HepG2 (cell line): ENCODE data around the gene SEPTIN10. TPM values are rescaled to one million over a fixed set of nuclear protein-coding genes. Genes with fewer than 3 reads are reported as not detected.

ENCODE experiments used
- ATAC-seq: fragments of 200-7000 bp; cut with Tn5 transposase; 3 replicates; pipeline ENCODE4 v1.9.1; 2020; ENCODE audit warnings: mild to moderate bottlenecking, moderate library complexity
- BruUV-seq: library from RNA; stranded (reverse); fragments of 400-500 nt; replicated peaks from 2 replicates; lab custom pipeline; 2021; lab: Mats Ljungman, UMichigan
- CTCF ChIA-PET: fragments of 300-600 bp; formaldehyde crosslinking; extraction: SDS; loops from one replicate; lab custom pipeline; 2021; ENCODE audit warnings: low total read pairs, inconsistent platforms, low intra/inter-chr PET ratio; lab: Yijun Ruan, JAX
- POLR2A ChIA-PET: fragments of 350-600 bp; sonication (Branson Sonifier 250); formaldehyde crosslinking; loops from one replicate; lab custom pipeline; 2020; ENCODE audit warnings: antibody characterized with exemption, inconsistent platforms; lab: Yijun Ruan, JAX
- DNase-seq: peaks from one replicate; pipeline ENCODE4 v3.0.0-alpha.2; 2015; ENCODE audit warnings: low spot score
- FAIRE-seq: peaks from 3 replicates; lab custom pipeline; 2011; peaks lifted over from hg19 to GRCh38; lab: Jason Lieb, UNC
- H2AFZ ChIP-seq: one replicate; pipeline ENCODE4 v1.6.1; 2011; ENCODE audit warnings: low read length, inconsistent platforms
- H3K27ac ChIP-seq: fragments of 300-600 bp; 3 replicates; pipeline ENCODE4 v1.8.0; 2011; ENCODE audit warnings: mixed run types, mild to moderate bottlenecking, mixed read lengths, low read length, inconsistent platforms; ENCODE audit not compliant: insufficient read depth; ENCODE audit errors: extremely low read length
- H3K27me3 ChIP-seq, 2 experiments: fragments of 200-600 bp in 1 of 2; 2 replicates in 1 of 2; 3 replicates in 1 of 2; pipeline versions ENCODE4 v1.6.0 to v1.8.0; 2011; ENCODE audit warnings: low read length in 2 of 2, mild to moderate bottlenecking in 2 of 2, moderate library complexity in 2 of 2, inconsistent platforms in 1 of 2; ENCODE audit not compliant: insufficient read depth in 2 of 2, control insufficient read depth in 1 of 2
- H3K36me3 ChIP-seq, 2 experiments: fragments of 200-600 bp in 1 of 2; replicated peaks in 1 of 2; 2 replicates in 1 of 2; 3 replicates in 1 of 2; pipeline versions ENCODE4 v1.5.1 to v1.8.0; 2011; ENCODE audit warnings: low read length in 2 of 2, inconsistent platforms in 1 of 2; ENCODE audit not compliant: insufficient read depth in 2 of 2, control insufficient read depth in 1 of 2
- H3K4me1 ChIP-seq: 2 replicates; pipeline ENCODE4 v1.5.1; 2012; ENCODE audit warnings: low read length, inconsistent platforms; ENCODE audit not compliant: insufficient read depth
- H3K4me2 ChIP-seq: 2 replicates; pipeline ENCODE4 v1.6.0; 2011; ENCODE audit warnings: low read depth, low read length, inconsistent platforms
- H3K4me3 ChIP-seq, 3 experiments: fragments of 200-600 bp in 1 of 3; sonication (generic), shearing (Covaris generic) in 1 of 3; replicated peaks in 1 of 3; 2 replicates each; pipeline ENCODE4 v1.5.1; 2011 to 2016; ENCODE audit warnings: low read length in 3 of 3, inconsistent platforms in 2 of 3, low read depth in 2 of 3, mild to moderate bottlenecking in 2 of 3, control low read depth in 1 of 3, mixed read lengths in 1 of 3; ENCODE audit not compliant: insufficient read depth in 1 of 3
- H3K79me2 ChIP-seq: one replicate; pipeline ENCODE4 v1.6.1; 2011; ENCODE audit warnings: low read length, inconsistent platforms; ENCODE audit not compliant: insufficient read depth
- H3K9ac ChIP-seq: 2 replicates; pipeline ENCODE4 v1.6.0; 2011; ENCODE audit warnings: mild to moderate bottlenecking, low read depth, low read length, inconsistent platforms; ENCODE audit not compliant: insufficient read depth
- H3K9me3 ChIP-seq: 2 replicates; pipeline ENCODE4 v1.5.1; 2012; ENCODE audit warnings: mild to moderate bottlenecking, low read length
- H4K20me1 ChIP-seq: 2 replicates; pipeline ENCODE4 v1.6.0; 2011; ENCODE audit warnings: inconsistent platforms, mild to moderate bottlenecking, low read length, moderate library complexity; ENCODE audit not compliant: insufficient read depth
- DMAP1 ChIP-seq: IDR thresholded peaks from 2 replicates; pipeline ENCODE4 v1.6.1; 2016
- HNF4G ChIP-seq, 2 experiments: sonication (generic) in 1 of 2; formaldehyde crosslinking in 1 of 2; IDR thresholded peaks; 2 replicates each; pipeline versions ENCODE4 v1.4.0 to v1.6.1; 2011 to 2020; ENCODE audit warnings: borderline replicate concordance in 2 of 2, low read depth in 2 of 2, mild to moderate bottlenecking in 2 of 2, low read length in 1 of 2, missing genetic modification reagents in 1 of 2, moderate library complexity in 1 of 2
- NBN ChIP-seq: fragments of 450-650 bp; conservative IDR thresholded peaks from 2 replicates; pipeline ENCODE4 v1.6.1; 2017
- NRL ChIP-seq: sonication (generic); formaldehyde crosslinking; IDR thresholded peaks from 2 replicates; pipeline ENCODE4 v1.5.0; 2020; ENCODE audit warnings: missing genetic modification reagents, mild to moderate bottlenecking, moderate library complexity, borderline replicate concordance
- SALL1 ChIP-seq: sonication (generic); formaldehyde crosslinking; IDR thresholded peaks from 2 replicates; pipeline ENCODE4 v1.8.0; 2022; ENCODE audit warnings: mild to moderate bottlenecking, missing genetic modification reagents
- ZBTB26 ChIP-seq: IDR thresholded peaks from 2 replicates; pipeline ENCODE4 v1.6.1; 2016; ENCODE audit warnings: missing compliant biosample characterization, missing genetic modification reagents, borderline replicate concordance
- ZFX ChIP-seq: sonication (generic); formaldehyde crosslinking; IDR thresholded peaks from 2 replicates; pipeline ENCODE4 v1.4.0; 2020; ENCODE audit warnings: mild to moderate bottlenecking, low read depth, missing genetic modification reagents, moderate library complexity
- ZMYM3 ChIP-seq: sonication (generic); formaldehyde crosslinking; IDR thresholded peaks from 2 replicates; pipeline ENCODE4 v1.5.1; 2020; ENCODE audit warnings: mild to moderate bottlenecking, missing genetic modification reagents
- ZNF292 ChIP-seq: sonication (generic); formaldehyde crosslinking; IDR thresholded peaks from 2 replicates; pipeline ENCODE4 v1.8.1; 2022; ENCODE audit warnings: mild to moderate bottlenecking, low read depth, missing genetic modification reagents, borderline replicate concordance
- ZNF296 ChIP-seq: sonication (generic); formaldehyde crosslinking; conservative IDR thresholded peaks from 2 replicates; pipeline ENCODE4 v1.5.0; 2020; ENCODE audit warnings: mild to moderate bottlenecking, missing genetic modification reagents
- ZNF432 ChIP-seq: sonication (generic); formaldehyde crosslinking; IDR thresholded peaks from 2 replicates; pipeline ENCODE4 v1.5.0; 2020; ENCODE audit warnings: missing genetic modification reagents, mild to moderate bottlenecking, borderline replicate concordance
- ZNF451 ChIP-seq: sonication (generic); formaldehyde crosslinking; IDR thresholded peaks from 2 replicates; pipeline ENCODE4 v1.5.0; 2020; ENCODE audit warnings: mild to moderate bottlenecking, missing genetic modification reagents
- ZNF557 ChIP-seq: sonication (generic); formaldehyde crosslinking; IDR thresholded peaks from 2 replicates; pipeline ENCODE4 v1.4.0; 2020; ENCODE audit warnings: missing genetic modification reagents
- ZNF788 ChIP-seq: sonication (generic); formaldehyde crosslinking; IDR thresholded peaks from 2 replicates; pipeline ENCODE4 v1.5.0; 2020; ENCODE audit warnings: mild to moderate bottlenecking, missing genetic modification reagents, borderline replicate concordance
- whole genome bisulfite sequencing: methylation state at CpG from one replicate; pipeline ENCODE4 v1.1.6; 2017; ENCODE audit warnings: low lambda C conversion rate; 5-methylcytosine and 5-hydroxymethylcytosine counted together
- in situ Hi-C: cut with HindIII; loops from 2 replicates; pipeline ENCODE4 v1.10.0; 2017; ENCODE audit warnings: low pct_unique_long_range_greater_than_20kb; ENCODE audit not compliant: extremely low pct_ligation_motif_present
- intact Hi-C: fragments of 100-400 bp; cut with micrococcal nuclease; formaldehyde crosslinking; loops from one replicate; pipeline ENCODE4 v1.10.0; 2022; ENCODE audit not compliant: unreplicated experiment
- polyA plus RNA-seq, 8 experiments: library from polyadenylated mRNA; depleted of rRNA in 3 of 8; stranded (reverse) in 7 of 8; unstranded in 1 of 8; fragments of >200 nt; fragmentation: Illumina TruSeq in 4 of 8; extraction: Trizol in 4 of 8; gene quantifications; 2 replicates each; pipeline versions ENCODE4 v1.2.1 to v1.2.3, GENCODE V29; 2011 to 2016; ENCODE audit warnings: low read depth in 4 of 8, missing spikeins in 1 of 8, mixed read lengths in 1 of 8; ENCODE audit not compliant: insufficient read depth in 1 of 8
- total RNA-seq, 5 experiments: library from RNA; depleted of rRNA; stranded (reverse); fragments of >200 nt; fragmentation: Illumina TruSeq; extraction: Trizol; gene quantifications; 2 replicates each; pipeline ENCODE4 v1.2.3, GENCODE V29; 2016; ENCODE audit warnings: low read depth in 1 of 5
- TF ChIP-seq, protein P1 (sequence below): sonication (generic); formaldehyde crosslinking; IDR thresholded peaks from 2 replicates; pipeline ENCODE4 v1.5.0; 2020; ENCODE audit warnings: mild to moderate bottlenecking, missing genetic modification reagents

The SEPTIN10 gene
- total and polyA plus RNA-seq, 2 of the 13 experiments (the other 11 are each of a cell fraction or from before 2014, with no cell fraction given) = 45.8 to 67.5 TPM

DNA sequence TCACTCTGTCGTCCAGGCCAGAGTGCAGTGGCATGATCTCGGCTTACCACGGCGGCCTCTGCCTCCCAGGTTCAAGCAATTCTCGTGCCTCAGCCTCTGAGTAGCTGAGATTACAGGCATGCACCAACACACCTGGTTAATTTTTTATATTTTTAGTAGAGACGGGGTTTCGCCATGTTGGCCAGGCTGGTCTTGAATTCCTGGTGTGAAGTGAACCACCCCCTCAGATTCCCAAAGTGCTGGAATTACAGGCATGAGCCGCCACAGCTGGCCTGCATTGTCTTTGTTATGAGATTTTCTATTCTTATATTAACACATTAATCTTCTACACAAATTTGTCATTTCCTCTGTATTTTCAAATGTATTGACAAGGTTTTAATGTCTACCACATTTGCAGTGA lies 75.2 kb downstream of the SEPTIN10 start (continued):
- no peak for TF ChIP-seq ZNF432
- no peak for TF ChIP-seq NBN

- no TSS peak for BruUV-seq
- H2AFZ ChIP-seq = no peak overlapping the region
- ChIA-PET POLR2A (interaction anchor here (1.2 kb wide), 1 partner anchor 153 kb away, joined by 4 read pairs; no protein-coding TSS in a partner anchor), CTCF (no interaction called here)
- 0 out of 2 replicates have a peak overlapping the region, but pooled peaks have one; percentile 2 for H3K4me2 ChIP-seq
- peak; percentile 59 for ATAC-seq
- in situ Hi-C loops (no loop called here), intact Hi-C loops (no loop called here)
- H3K4me1 ChIP-seq = peaks cover 39% of the 10 kb centered on the region
- no peak overlapping the region for H3K27ac ChIP-seq
- H3K4me3 ChIP-seq = no peak overlapping the region
- H3K79me2 ChIP-seq = no peaks in the 10 kb centered on the region
- no peaks in the 10 kb centered on the region for H4K20me1 ChIP-seq
- peaks cover 3% of the 10 kb centered on the region in 2 experiments; a peak in 2 of 5 replicates for H3K36me3 ChIP-seq
- H3K9me3 ChIP-seq = no peaks in the 10 kb centered on the region
- peak; percentile 37 for DNase-seq
- FAIRE-seq = no peak
- no peak overlapping the region for H3K9ac ChIP-seq
- WGBS = 70% methylated on average over 10 of the region's 10 CpGs
- H3K27me3 ChIP-seq = peaks cover 3 to 15% of the 10 kb centered on the region in 2 experiments; a peak in 4 of 5 replicates
- no peak for TF ChIP-seq ZNF296
- TF ChIP-seq DMAP1 = no peak
- peak; percentile 22; the same call in 1 of the 2 replicates for TF ChIP-seq ZFX (CRISPR knock-in tag)
- TF ChIP-seq ZBTB26 = 0 out of 2 replicates have a peak, but pooled peaks have one; percentile 20
- peak; percentile 41; the same call in 1 of the 2 replicates for TF ChIP-seq ZNF292 (CRISPR knock-in tag)
- no peak for TF ChIP-seq ZNF557
- TF ChIP-seq NRL = peak; percentile 22; the same call in 1 of the 2 replicates
- TF ChIP-seq, protein P1, sequence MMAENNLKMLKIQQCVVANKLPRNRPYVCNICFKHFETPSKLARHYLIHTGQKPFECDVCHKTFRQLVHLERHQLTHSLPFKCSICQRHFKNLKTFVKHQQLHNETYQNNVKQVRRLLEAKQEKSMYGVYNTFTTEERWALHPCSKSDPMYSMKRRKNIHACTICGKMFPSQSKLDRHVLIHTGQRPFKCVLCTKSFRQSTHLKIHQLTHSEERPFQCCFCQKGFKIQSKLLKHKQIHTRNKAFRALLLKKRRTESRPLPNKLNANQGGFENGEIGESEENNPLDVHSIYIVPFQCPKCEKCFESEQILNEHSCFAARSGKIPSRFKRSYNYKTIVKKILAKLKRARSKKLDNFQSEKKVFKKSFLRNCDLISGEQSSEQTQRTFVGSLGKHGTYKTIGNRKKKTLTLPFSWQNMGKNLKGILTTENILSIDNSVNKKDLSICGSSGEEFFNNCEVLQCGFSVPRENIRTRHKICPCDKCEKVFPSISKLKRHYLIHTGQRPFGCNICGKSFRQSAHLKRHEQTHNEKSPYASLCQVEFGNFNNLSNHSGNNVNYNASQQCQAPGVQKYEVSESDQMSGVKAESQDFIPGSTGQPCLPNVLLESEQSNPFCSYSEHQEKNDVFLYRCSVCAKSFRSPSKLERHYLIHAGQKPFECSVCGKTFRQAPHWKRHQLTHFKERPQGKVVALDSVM = peak; percentile 63
- TF ChIP-seq HNF4G (IDR thresholded peaks at IDR 0.05; ENCODE audit: borderline replicate concordance, low read depth, low read length) = peak; percentile 32; the same call in 1 of the 2 replicates
- TF ChIP-seq HNF4G (CRISPR knock-in tag; IDR thresholded peaks at IDR 0.05; ENCODE audit: borderline replicate concordance, low read depth) = no peak
- no peak for TF ChIP-seq ZNF451
- TF ChIP-seq ZNF788 = no peak
- 0 out of 2 replicates have a peak, but pooled peaks have one; percentile 32 for TF ChIP-seq ZMYM3
- TF ChIP-seq SALL1 (CRISPR knock-in tag) = peak; percentile 29; the same call in 1 of the 2 replicates
These were observed 76.1 kb downstream of the SEPTIN10 start for GRCh38 chr2:109537565-109538222.
